Mesendoderm (in vitro differentiated cells): ENCODE results near the gene THY1.
A peak's percentile ranks its signal among the peaks of the same experiment; 100 is the strongest.

Experiments
- DNase-seq: peaks from one replicate; pipeline ENCODE4 v3.0.0; 2013
- H2AK5ac ChIP-seq: 2 replicates; pipeline ENCODE4 v1.6.1; 2013; ENCODE audit warnings: low read length, inconsistent platforms
- H2BK120ac ChIP-seq: 2 replicates; pipeline ENCODE4 v1.6.1; 2013; ENCODE audit warnings: low read depth, mild to moderate bottlenecking, low read length, moderate library complexity, mixed read lengths
- H2BK15ac ChIP-seq: replicated peaks from 2 replicates; pipeline ENCODE4 v1.6.1; 2013; ENCODE audit warnings: low read depth, mild to moderate bottlenecking, moderate library complexity
- H2BK5ac ChIP-seq: 2 replicates; pipeline ENCODE4 v1.6.1; 2013; ENCODE audit warnings: low read length, inconsistent platforms
- H3K18ac ChIP-seq: 2 replicates; pipeline ENCODE4 v1.6.1; 2013; ENCODE audit warnings: mild to moderate bottlenecking, low read length, mixed read lengths
- H3K23ac ChIP-seq: one replicate; pipeline ENCODE4 v1.6.1; 2013; ENCODE audit warnings: low read length
- H3K27ac ChIP-seq: 2 replicates; pipeline ENCODE4 v1.5.1; 2013; ENCODE audit warnings: low read depth, mild to moderate bottlenecking, inconsistent platforms, low read length, moderate library complexity
- H3K27me3 ChIP-seq: 2 replicates; pipeline ENCODE4 v1.6.1; 2013; ENCODE audit warnings: low read length, control low read depth, mild to moderate bottlenecking, inconsistent platforms; ENCODE audit not compliant: insufficient read depth, poor library complexity
- H3K36me3 ChIP-seq: 2 replicates; pipeline ENCODE4 v1.6.1; 2013; ENCODE audit warnings: low read length, inconsistent platforms; ENCODE audit not compliant: control insufficient read depth, insufficient read depth
- H3K4ac ChIP-seq: one replicate; pipeline ENCODE4 v1.6.1; 2013; ENCODE audit warnings: low read depth, mild to moderate bottlenecking, low read length, moderate library complexity
- H3K4me1 ChIP-seq: 2 replicates; pipeline ENCODE4 v1.6.1; 2013; ENCODE audit warnings: low read depth, low read length, inconsistent platforms; ENCODE audit not compliant: control insufficient read depth
- H3K4me2 ChIP-seq: 2 replicates; pipeline ENCODE4 v1.6.1; 2013; ENCODE audit warnings: low read length
- H3K4me3 ChIP-seq: 2 replicates; pipeline ENCODE4 v1.5.1; 2013; ENCODE audit warnings: mild to moderate bottlenecking, low read length
- H3K56ac ChIP-seq: one replicate; pipeline ENCODE4 v1.6.1; 2013; ENCODE audit warnings: low read length
- H3K79me1 ChIP-seq: 2 replicates; pipeline ENCODE4 v1.6.1; 2013; ENCODE audit warnings: low read length, inconsistent platforms
- H3K79me2 ChIP-seq: 2 replicates; pipeline ENCODE4 v1.6.1; 2013; ENCODE audit warnings: mild to moderate bottlenecking, low read length; ENCODE audit not compliant: control insufficient read depth, insufficient read depth
- H3K9ac ChIP-seq: 2 replicates; pipeline ENCODE4 v1.6.1; 2013; ENCODE audit warnings: low read length, inconsistent platforms
- H4K5ac ChIP-seq: one replicate; pipeline ENCODE4 v1.6.1; 2013; ENCODE audit warnings: low read length
- H4K8ac ChIP-seq: one replicate; pipeline ENCODE4 v1.6.1; 2013; ENCODE audit warnings: low read depth, mild to moderate bottlenecking, control low read depth, low read length, moderate library complexity
- WGBS: extraction: QIAGEN DNeasy Blood & Tissue Kit; methylation state at CpG from one replicate; pipeline ENCODE4 v1.1.7; 2013; ENCODE audit warnings: low lambda C conversion rate, missing lambda C conversion rate; ENCODE audit not compliant: insufficient coverage; ENCODE audit errors: extremely low coverage; 5-methylcytosine and 5-hydroxymethylcytosine counted together

Gene THY1

DNA sequence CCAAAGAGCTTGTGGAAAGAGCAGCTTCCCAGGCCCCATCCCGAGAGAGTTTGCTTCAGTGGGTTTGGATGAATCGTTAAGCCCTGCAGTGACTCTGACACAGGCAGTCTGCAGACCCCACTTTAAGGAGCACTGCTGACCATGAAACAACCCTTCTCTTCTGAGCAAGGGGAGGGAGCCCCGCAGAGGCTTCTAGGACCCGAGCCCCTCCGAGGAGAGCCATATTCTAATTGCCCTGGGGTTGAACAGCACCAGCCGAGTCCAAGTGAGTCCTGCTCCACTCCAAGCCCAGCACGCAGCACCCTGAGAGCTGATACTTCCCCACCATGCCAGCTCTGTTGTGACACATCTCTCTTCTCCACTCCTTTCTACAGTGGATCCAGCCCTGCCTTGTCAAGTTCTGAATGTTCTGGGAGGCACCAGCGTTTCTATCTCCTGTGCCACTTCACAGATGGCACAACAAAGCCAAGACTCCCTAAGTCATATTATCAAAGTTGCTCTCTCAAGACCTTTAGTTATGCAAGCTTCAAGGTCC lies 51.8 kb downstream of the THY1 start:
- H3K36me3 ChIP-seq: no peaks in the 10 kb centered on the region
- no peak overlapping the region for H2AK5ac ChIP-seq
- H2BK120ac ChIP-seq: no peak overlapping the region
- no peak overlapping the region for H3K9ac ChIP-seq
- no peak overlapping the region for H4K5ac ChIP-seq
- H3K4me3 ChIP-seq: no peak overlapping the region
- no peak overlapping the region for H3K4ac ChIP-seq
- no peak overlapping the region for H3K27ac ChIP-seq
- H2BK15ac ChIP-seq: no peak overlapping the region
- peaks cover 15% of the 10 kb centered on the region for H3K4me1 ChIP-seq
- no peak overlapping the region for H4K8ac ChIP-seq
- H3K18ac ChIP-seq: no peak overlapping the region
- no peaks in the 10 kb centered on the region for H3K79me2 ChIP-seq
- no peak overlapping the region for H2BK5ac ChIP-seq
- H3K56ac ChIP-seq: no peak overlapping the region
- H3K4me2 ChIP-seq: no peak overlapping the region
- no peaks in the 10 kb centered on the region for H3K79me1 ChIP-seq
- WGBS: no CpG with 5 or more reads among the region's 8 CpGs
- no peaks in the 10 kb centered on the region for H3K27me3 ChIP-seq
- DNase-seq: no peak
- H3K23ac ChIP-seq: no peak overlapping the region

DNA sequence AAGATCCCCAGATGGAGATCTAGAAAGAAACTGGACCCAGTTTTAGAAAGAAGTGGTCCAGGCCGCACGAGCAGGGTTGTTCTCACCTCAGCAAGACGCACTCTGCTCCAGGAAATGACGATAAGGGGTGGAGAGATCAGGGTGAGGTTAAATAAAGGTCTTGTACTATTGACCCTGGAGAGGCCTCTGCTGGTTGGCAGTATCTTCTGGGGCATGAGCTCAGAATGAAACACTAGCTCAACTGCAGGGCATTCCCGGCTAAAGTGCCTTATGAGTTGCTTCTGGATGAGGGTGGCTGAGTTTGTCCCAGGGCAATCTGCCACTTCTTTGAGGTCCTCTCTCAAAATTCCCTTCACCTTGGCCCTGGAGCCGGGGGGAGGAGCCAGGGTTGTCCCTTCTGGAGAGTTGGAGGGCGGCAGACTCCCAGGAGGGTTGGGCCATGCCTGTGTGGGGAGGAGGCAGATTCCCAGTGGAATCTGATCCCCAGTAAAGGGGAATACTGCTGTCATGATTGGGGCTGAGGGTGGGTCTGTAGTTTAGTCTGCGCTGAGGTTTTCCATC lies 52.4 kb downstream of the THY1 start:
- Histone ChIP-seq H3K36me3 (no peaks in the 10 kb centered on the region), H4K5ac (no peak overlapping the region), H3K4me3 (no peak overlapping the region), H2AK5ac (no peak overlapping the region), H3K4me2 (no peak overlapping the region), H3K56ac (peak overlapping the region; percentile 11), H3K27me3 (no peaks in the 10 kb centered on the region), H3K4ac (no peak overlapping the region), H3K79me2 (no peaks in the 10 kb centered on the region), H2BK120ac (no peak overlapping the region), H2BK5ac (no peak overlapping the region), H4K8ac (no peak overlapping the region), H3K9ac (no peak overlapping the region), H3K4me1 (peaks cover 14% of the 10 kb centered on the region), H3K23ac (no peak overlapping the region), H3K27ac (no peak overlapping the region), H3K79me1 (no peaks in the 10 kb centered on the region), H3K18ac (no peak overlapping the region), H2BK15ac (no peak overlapping the region)
- DNase-seq: peak; percentile 46
- no CpG with 5 or more reads among the region's 8 CpGs for WGBS

DNA sequence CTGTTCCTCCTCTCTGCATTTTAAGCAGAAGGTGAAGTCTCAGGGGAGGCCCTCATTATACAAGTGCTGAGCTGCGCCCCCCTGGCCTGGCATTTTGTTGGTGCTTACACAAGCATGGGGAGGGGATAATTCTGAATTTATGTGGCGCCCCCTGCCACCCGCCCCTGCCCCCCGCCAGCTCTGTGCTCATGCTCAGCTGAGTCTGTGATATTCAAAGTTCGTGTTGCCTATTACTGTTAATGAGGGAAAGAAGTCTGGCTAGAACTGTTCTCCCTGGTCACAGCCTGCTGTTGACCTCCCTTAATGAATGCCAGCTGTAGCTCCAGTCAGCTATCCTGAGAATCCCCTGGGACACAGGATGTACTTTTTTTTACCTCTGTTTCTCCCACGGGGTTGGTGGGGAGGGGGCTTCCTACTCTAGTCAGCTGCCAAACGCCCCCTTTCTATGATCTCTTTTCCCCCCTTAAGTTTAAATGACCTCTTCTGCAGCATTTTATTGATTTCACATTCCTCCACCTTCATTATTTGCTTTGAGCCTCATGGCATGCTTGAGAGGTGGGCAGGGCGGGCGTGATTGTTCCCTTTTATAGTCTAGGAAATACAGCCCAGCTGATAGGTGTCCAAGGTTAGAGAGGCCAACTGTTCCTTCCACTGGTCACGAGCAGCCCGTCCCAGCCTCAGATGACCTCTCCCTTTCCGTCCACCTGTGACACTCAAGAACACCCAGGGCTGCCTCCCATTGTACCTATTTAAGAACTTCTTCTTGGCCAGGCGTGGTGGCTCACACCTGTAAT lies 53.6 kb downstream of the THY1 start:
- H3K4me2 ChIP-seq: no peak overlapping the region
- no peak overlapping the region for H3K18ac ChIP-seq
- no peak overlapping the region for H3K27ac ChIP-seq
- H3K4me1 ChIP-seq: peaks cover 4% of the 10 kb centered on the region
- H2BK15ac ChIP-seq: no peak overlapping the region
- H3K36me3 ChIP-seq: no peaks in the 10 kb centered on the region
- H3K27me3 ChIP-seq: peaks cover 5% of the 10 kb centered on the region
- H3K79me1 ChIP-seq: no peaks in the 10 kb centered on the region
- no peak overlapping the region for H4K8ac ChIP-seq
- no peak overlapping the region for H2AK5ac ChIP-seq
- H2BK120ac ChIP-seq: no peak overlapping the region
- H2BK5ac ChIP-seq: no peak overlapping the region
- H4K5ac ChIP-seq: no peak overlapping the region
- H3K4me3 ChIP-seq: no peak overlapping the region
- H3K4ac ChIP-seq: no peak overlapping the region
- H3K79me2 ChIP-seq: no peaks in the 10 kb centered on the region
- no CpG with 5 or more reads among the region's 13 CpGs for WGBS
- H3K9ac ChIP-seq: no peak overlapping the region
- no peak overlapping the region for H3K23ac ChIP-seq
- no peak for DNase-seq
- no peak overlapping the region for H3K56ac ChIP-seq

DNA sequence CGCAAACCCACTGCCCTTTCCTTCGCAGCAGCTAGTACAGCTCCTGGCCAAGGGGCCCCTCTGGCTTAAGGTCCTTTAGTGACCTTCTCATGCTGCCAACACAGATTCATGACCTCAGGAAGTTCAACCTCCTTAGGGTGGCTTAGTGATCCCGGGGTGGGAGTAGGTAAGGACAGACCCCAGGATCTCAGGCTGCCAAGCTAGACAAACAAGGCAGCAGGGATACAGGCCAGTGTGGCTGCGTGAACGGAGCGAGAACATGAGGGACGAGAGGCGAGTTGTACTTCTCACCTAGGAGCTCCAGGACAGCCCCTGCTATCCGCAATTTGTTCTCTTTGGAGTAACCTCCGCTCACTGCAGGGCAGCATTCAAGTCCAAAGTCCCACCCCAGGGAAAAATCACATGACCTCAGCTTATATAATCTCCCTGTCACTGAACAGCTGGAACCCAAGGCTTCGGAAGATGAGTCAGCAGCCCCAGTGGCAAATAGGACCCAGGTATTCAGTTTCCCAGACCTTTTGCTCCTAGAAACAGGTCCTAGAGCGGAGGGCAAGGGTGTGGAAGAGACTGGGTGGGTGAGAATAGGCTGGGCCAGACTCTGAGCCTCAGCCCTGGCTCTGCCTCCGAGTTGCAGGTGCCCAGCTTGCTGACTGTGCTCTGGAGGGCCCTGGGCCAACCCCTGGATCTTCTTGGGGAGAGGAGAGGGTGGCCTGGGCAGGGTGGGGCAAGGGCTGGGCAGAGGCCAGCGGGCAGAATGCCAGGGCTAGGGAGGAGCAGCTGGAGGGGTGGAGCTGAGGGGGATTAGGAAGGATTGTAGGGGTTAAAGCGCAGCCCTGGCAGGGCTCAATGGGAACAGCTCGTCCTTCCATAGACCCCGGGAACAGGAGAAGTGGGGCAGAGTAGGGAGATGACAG lies 54.6 kb downstream of the THY1 start:
- Histone ChIP-seq H3K23ac (no peak overlapping the region), H4K8ac (no peak overlapping the region), H2BK5ac (no peak overlapping the region), H3K4me3 (no peak overlapping the region), H3K4me2 (no peak overlapping the region), H3K56ac (peak overlapping the region; percentile 49), H3K4me1 (peaks cover 4% of the 10 kb centered on the region), H3K9ac (no peak overlapping the region), H3K79me1 (no peaks in the 10 kb centered on the region), H3K4ac (no peak overlapping the region), H3K79me2 (no peaks in the 10 kb centered on the region), H3K36me3 (no peaks in the 10 kb centered on the region), H3K18ac (no peak overlapping the region), H2BK15ac (no peak overlapping the region), H2AK5ac (no peak overlapping the region), H2BK120ac (no peak overlapping the region), H4K5ac (no peak overlapping the region), H3K27ac (no peak overlapping the region), H3K27me3 (peaks cover 7% of the 10 kb centered on the region)
- DNase-seq: no peak
- WGBS: no CpG with 5 or more reads among the region's 17 CpGs

DNA sequence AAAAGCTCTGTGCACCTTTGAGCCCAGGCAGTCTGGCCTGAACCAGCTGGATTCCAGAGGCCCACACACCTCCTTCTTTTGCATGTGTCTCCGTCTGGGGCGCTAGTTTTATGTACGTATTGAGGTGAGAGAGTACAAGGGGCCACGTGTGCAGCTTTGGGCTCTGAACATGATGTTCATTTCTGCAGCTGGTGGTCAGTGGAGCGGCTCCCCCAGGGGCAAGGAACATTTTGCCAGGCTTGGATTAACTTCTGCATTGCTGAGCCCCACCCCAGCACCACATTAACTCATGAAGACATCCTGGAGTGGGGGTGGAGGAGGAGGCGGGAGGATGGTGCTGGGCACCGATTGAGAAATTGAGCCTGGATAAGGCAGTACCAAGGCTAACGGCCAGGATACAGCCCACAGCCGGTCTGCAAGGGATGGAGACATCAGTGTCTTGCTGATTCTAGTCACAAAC lies 55.3 kb downstream of the THY1 start:
- Histone ChIP-seq H3K4me1 (peaks cover 4% of the 10 kb centered on the region), H4K8ac (no peak overlapping the region), H3K4me3 (no peak overlapping the region), H3K27ac (no peak overlapping the region), H3K4me2 (no peak overlapping the region), H2BK15ac (no peak overlapping the region), H2AK5ac (no peak overlapping the region), H3K79me2 (no peaks in the 10 kb centered on the region), H3K4ac (no peak overlapping the region), H2BK5ac (no peak overlapping the region), H4K5ac (no peak overlapping the region), H2BK120ac (no peak overlapping the region), H3K79me1 (no peaks in the 10 kb centered on the region), H3K27me3 (peaks cover 7% of the 10 kb centered on the region), H3K36me3 (no peaks in the 10 kb centered on the region), H3K9ac (no peak overlapping the region), H3K23ac (no peak overlapping the region), H3K56ac (no peak overlapping the region), H3K18ac (no peak overlapping the region)
- no peak for DNase-seq
- no CpG with 5 or more reads among the region's 9 CpGs for WGBS
